Measurements from ENCODE around the gene SSX2IP. TPM values are rescaled to one million over a fixed set of nuclear protein-coding genes. Genes with fewer than 3 reads are reported as not detected.

The SSX2IP gene
- polyA plus RNA-seq, 3 donors = 0.85 to 2.8 (median 2.2) TPM

GRCh38 chr1:84711121-84711520 is 20.9 kb upstream of the SSX2IP start:
- Mint-ChIP-seq H3K36me3 (no peaks in the 10 kb centered on the region), H3K4me1 (no peaks in the 10 kb centered on the region), H3K27ac (no peak overlapping the region), H3K9me3 (no peaks in the 10 kb centered on the region), H3K27me3 (ENCODE audit: low read depth in 3 of 3) (peaks cover 0 to 3% (median 0%) of the 10 kb centered on the region in 3 donors), H3K4me3 (no peak overlapping the region)
- no peaks in the 10 kb centered on the region for H3K27me3 ChIP-seq (ENCODE audit: control insufficient read depth in 2 of 2, insufficient read depth in 2 of 2, low read length in 2 of 2)
- H3K79me2 ChIP-seq (ENCODE audit: insufficient read depth, low read length) = no peaks in the 10 kb centered on the region
- DNase-seq = no peak
- H2AFZ ChIP-seq (ENCODE audit: insufficient read depth, low read depth, low read length, poor library complexity, severe bottlenecking) = no peak overlapping the region
- no peaks in the 10 kb centered on the region for H3K9me3 ChIP-seq (replicated peaks in 1 of 2; ENCODE audit: control insufficient read depth in 1 of 2, insufficient read depth in 1 of 2, low read length in 2 of 2)
- H3K27ac ChIP-seq (ENCODE audit: low read depth in 1 of 2, low read length in 2 of 2) = no peak overlapping the region
- no peaks in the 10 kb centered on the region for H3K36me3 ChIP-seq (replicated peaks in 1 of 2; ENCODE audit: control insufficient read depth in 1 of 2, insufficient read depth in 2 of 2, low read length in 2 of 2)
- intact Hi-C loops (cut with micrococcal nuclease) = no loop called here
- H3K4me2 ChIP-seq (replicated peaks; ENCODE audit: extremely low read depth, low read length, poor library complexity, severe bottlenecking) = no peak overlapping the region
- no peaks in the 10 kb centered on the region for H4K20me1 ChIP-seq (ENCODE audit: insufficient read depth, low read length)
- H3K4me1 ChIP-seq (ENCODE audit: control insufficient read depth in 1 of 2, insufficient read depth in 2 of 2, low read length in 2 of 2) = no peaks in the 10 kb centered on the region
- no peak overlapping the region for H3K4me3 ChIP-seq (replicated peaks in 1 of 3; ENCODE audit: low read depth in 2 of 3, low read length in 3 of 3)
- no peak for TF ChIP-seq CTCF (IDR thresholded peaks at IDR 0.05)
- no CpG with 5 or more reads among the region's 1 CpG for WGBS (ENCODE audit: insufficient coverage)
- H3K9ac ChIP-seq (ENCODE audit: insufficient read depth, low read length, poor library complexity, severe bottlenecking) = no peak overlapping the region

GRCh38 chr1:84709131-84709530 is 18.9 kb upstream of the SSX2IP start:
- intact Hi-C loops (cut with micrococcal nuclease) = no loop called here
- H3K9me3 ChIP-seq (replicated peaks in 1 of 2; ENCODE audit: control insufficient read depth in 1 of 2, insufficient read depth in 1 of 2, low read length in 2 of 2) = no peaks in the 10 kb centered on the region
- no peak overlapping the region for H3K27ac Mint-ChIP-seq
- WGBS (ENCODE audit: insufficient coverage) = no CpG with 5 or more reads among the region's 1 CpG
- TF ChIP-seq CTCF (IDR thresholded peaks at IDR 0.05) = no peak
- H3K9me3 Mint-ChIP-seq = no peaks in the 10 kb centered on the region
- no peaks in the 10 kb centered on the region for H3K79me2 ChIP-seq (ENCODE audit: insufficient read depth, low read length)
- no peak overlapping the region for H3K9ac ChIP-seq (ENCODE audit: insufficient read depth, low read length, poor library complexity, severe bottlenecking)
- no peaks in the 10 kb centered on the region for H3K27me3 ChIP-seq (ENCODE audit: control insufficient read depth in 2 of 2, insufficient read depth in 2 of 2, low read length in 2 of 2)
- H3K36me3 Mint-ChIP-seq = no peaks in the 10 kb centered on the region
- no peaks in the 10 kb centered on the region for H3K4me1 ChIP-seq (ENCODE audit: control insufficient read depth in 1 of 2, insufficient read depth in 2 of 2, low read length in 2 of 2)
- H3K4me3 Mint-ChIP-seq = no peak overlapping the region
- H2AFZ ChIP-seq (ENCODE audit: insufficient read depth, low read depth, low read length, poor library complexity, severe bottlenecking) = no peak overlapping the region
- H3K4me1 Mint-ChIP-seq = no peaks in the 10 kb centered on the region
- no peak overlapping the region for H3K4me2 ChIP-seq (replicated peaks; ENCODE audit: extremely low read depth, low read length, poor library complexity, severe bottlenecking)
- no peaks in the 10 kb centered on the region for H3K27me3 Mint-ChIP-seq (ENCODE audit: low read depth in 3 of 3)
- H3K36me3 ChIP-seq (replicated peaks in 1 of 2; ENCODE audit: control insufficient read depth in 1 of 2, insufficient read depth in 2 of 2, low read length in 2 of 2) = no peaks in the 10 kb centered on the region
- H3K4me3 ChIP-seq (replicated peaks in 1 of 3; ENCODE audit: low read depth in 2 of 3, low read length in 3 of 3) = no peak overlapping the region
- DNase-seq = no peak
- no peak overlapping the region for H3K27ac ChIP-seq (ENCODE audit: low read depth in 1 of 2, low read length in 2 of 2)
- H4K20me1 ChIP-seq (ENCODE audit: insufficient read depth, low read length) = no peaks in the 10 kb centered on the region

All from CD14-positive monocyte (primary cell).